Skeletal muscle cell (primary cell): ENCODE results near the gene APBA2.

Experiments
- DNase-seq: peaks from one replicate; pipeline ENCODE4 v3.0.0-alpha.2; 2010; ENCODE audit warnings: low read depth
- H3K4me3 ChIP-seq: 2 replicates; pipeline ENCODE4 v1.5.1; 2011; ENCODE audit warnings: low read depth, mild to moderate bottlenecking, control low read depth, low read length, moderate library complexity

APBA2 gene

GRCh38 chr15:28911310-28911931, 25.6 kb downstream of the APBA2 start:
- H3K4me3 ChIP-seq = no peak overlapping the region
- DNase-seq = no peak

GRCh38 chr15:28912422-28912821, 26.6 kb downstream of the APBA2 start:
- no peak for DNase-seq
- no peak overlapping the region for H3K4me3 ChIP-seq

DNA sequence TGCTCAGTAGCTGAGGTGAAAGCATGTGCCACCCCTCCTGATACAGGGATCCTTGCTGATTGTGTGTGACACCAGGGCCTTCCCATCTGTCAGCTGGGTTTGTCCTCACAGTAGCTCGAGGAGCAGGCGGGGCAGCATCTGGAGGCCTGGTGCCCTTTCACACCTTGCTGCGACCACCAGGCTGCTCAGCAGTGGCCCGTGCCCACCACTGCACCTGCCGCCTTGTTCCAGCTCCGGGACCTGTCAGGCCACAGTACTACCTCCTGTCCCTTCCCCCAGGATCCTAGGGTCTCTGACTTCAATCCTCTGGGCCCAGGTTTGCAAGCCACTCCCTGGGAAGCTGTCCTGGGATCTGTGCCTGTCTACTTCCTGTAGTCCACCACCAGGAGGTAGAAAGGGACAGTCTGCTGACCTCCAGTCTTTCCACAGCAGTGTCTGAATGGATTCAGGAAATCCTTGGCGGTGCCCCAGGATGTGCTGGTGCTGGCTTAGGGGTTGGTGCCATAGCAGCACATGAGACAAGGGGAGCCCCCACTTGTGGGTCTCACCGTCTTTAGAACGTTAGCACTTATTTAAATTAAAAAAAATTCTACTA, 27.5 kb downstream of the APBA2 start:
- DNase-seq = no peak
- H3K4me3 ChIP-seq = no peak overlapping the region

DNA sequence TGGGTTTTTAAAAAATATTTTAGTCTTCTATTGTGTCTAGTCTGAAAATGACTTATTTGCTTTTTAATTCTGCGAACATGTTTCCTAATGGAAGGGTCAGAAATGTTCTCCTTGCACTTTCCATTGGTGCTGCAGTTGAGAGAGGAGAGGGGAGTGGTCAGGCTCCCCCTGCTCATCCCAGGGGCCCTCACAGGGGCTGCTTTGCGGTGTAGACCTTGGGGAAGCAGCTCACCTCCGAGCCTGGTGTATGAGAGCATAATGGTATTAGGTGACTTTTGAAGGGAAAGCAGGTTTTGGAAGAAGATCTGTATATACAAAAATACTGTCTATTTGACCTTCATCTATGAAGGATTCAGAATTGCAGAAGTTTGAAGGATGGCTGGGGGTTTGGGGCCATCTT, 28.3 kb downstream of the APBA2 start:
- H3K4me3 ChIP-seq = no peak overlapping the region
- DNase-seq = no peak

DNA sequence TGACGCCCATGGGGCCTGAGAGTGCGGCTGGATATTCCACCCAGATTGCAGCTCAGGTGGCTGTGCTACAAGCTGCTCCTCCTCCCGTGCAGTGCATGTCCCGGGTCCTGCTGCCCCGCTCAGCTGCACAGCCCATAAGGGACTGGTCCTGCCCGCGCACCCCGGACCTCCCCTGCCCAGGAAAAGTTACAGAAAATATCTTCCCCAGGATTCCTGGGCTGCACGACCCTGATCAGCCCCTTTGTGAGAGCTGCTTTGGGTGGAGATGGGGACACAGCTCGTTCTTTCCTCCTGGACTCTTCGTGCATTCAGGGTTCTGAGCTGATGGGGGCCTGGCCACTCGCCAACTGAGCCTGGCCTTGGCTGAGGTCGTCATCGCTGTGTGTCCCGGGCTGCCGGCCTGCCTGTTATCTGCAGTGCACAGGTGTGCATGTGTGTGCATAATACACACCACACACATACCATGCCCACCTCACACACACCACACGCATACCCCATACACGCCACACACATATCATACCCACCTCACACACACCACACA, 28.8 kb downstream of the APBA2 start:
- H3K4me3 ChIP-seq = no peak overlapping the region
- no peak for DNase-seq

GRCh38 chr15:28915041-28915810, 29.5 kb downstream of the APBA2 start:
- no peak overlapping the region for H3K4me3 ChIP-seq
- DNase-seq = no peak

- DNase-seq = no peak
Observed at GRCh38 chr15:28915935-28916334, 30.2 kb downstream of the APBA2 start.

GRCh38 chr15:28917791-28918140, 32.0 kb downstream of the APBA2 start:
- H3K4me3 ChIP-seq = no peak overlapping the region
- no peak for DNase-seq

More at GRCh38 chr15:28915935-28916334, 30.2 kb downstream of the APBA2 start:
- no peak overlapping the region for H3K4me3 ChIP-seq

DNA sequence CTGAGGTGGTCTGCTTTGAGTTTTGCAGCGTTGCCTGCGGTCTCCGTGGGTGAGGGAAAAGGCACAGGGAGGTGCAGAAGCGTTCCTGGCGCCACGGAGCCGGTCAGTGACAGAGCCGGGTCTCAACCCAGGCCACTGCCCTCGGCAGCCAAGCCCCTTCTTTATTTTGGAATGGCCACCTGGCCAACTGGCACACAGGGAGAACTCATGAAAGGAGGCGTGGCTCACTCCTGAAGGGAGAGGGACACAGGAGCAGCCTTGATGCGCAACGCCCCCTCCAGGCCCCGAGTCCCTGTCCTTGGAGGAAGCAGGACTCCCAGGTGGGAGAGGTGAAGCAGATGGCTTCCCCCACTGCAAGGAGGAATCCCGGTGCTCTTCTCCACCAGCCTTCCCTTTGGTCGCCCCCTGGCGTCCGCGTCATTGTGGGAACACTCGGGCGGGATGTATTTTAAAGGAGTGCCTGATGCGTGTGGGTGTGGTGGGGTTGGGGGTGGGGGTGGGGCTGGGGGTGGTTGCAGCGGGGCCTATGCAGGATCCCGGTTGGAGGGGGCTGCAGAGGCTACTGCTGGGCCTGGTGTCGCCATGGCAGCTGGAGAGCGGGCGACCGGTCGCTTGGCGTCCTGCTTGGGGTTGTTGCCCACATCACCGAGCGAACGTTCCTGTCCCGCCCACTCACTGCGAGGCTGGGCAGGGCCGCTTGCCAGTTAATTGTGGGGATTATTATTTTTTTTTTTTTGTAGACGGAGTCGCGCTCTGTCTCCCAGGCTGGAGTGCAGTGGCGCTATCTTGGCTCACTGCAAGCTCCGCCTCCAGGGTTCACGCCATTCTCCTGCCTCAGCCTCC, 32.6 kb downstream of the APBA2 start:
- no peak overlapping the region for H3K4me3 ChIP-seq
- DNase-seq = no peak

- DNase-seq = no peak
- no peak overlapping the region for H3K4me3 ChIP-seq
Observed at GRCh38 chr15:28919201-28919635, 33.4 kb downstream of the APBA2 start.

- H3K4me3 ChIP-seq = no peak overlapping the region
- no peak for DNase-seq
Observed at GRCh38 chr15:28919679-28920655, 34.2 kb downstream of the APBA2 start.

DNA sequence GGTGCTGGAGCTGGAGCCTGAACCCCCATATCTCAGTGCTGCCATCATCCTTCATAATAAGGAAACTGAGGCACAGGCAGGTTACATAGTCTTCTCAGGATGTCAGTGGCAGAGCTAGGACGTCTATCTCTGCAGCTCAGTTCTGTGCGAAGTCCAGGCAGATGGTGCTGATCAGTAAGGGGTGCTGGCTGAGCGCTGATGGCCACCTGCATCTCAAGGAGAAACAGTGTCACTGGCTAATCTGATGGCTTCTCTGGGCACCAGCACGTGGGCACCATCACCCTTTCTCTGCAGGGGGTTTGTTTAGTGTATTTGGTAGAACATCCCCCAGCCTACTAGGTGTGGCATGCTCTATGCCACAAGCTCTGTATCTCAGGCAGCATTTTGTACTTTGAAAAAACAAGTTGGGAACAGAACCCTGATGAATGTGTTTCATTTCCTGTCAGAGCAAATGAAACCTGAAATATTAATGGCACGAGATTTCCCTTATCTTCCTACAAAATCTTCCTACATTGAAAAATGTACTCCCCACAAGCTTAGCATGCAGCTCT, 35.1 kb downstream of the APBA2 start:
- DNase-seq = no peak
- no peak overlapping the region for H3K4me3 ChIP-seq

GRCh38 chr15:28921336-28921735, 35.6 kb downstream of the APBA2 start:
- no peak overlapping the region for H3K4me3 ChIP-seq
- no peak for DNase-seq

DNA sequence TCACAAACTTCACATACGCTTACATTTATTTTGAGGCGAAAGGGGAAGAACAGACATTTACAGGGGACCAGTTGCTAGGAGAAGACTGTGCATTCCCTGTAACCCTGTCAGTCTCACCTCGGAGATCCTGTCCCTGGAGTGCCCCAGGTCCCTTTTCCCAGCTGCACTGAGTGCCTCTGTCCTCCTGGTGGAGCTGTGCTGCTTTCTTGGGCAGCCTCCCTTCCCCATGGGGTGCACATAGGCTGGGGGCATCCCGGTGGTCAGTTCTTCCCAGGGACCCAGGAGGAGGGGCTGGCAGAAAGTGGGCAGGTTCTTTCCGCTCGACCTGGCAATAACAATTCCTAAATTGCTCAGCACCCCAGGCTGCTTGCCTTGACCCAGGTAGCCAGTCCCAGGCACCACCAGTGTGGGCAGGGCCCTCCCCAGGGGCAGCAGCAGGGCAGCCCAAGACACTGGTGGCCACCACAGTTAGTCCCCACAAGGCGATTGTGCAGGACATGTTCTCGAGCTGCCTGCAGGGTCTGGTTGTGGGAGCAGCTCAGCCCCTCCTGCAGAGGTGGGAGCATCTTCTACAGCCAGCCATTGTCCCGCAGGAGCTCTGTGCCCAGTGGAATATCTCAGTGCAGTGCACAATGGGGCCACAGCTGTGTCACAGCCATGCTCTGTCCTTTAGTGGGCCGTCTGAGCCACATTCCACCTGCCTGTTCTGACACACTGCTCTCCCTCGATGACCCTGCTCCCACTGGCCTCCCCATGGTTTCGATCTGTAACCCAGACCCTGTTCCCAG, 36.3 kb downstream of the APBA2 start:
- no peak for DNase-seq
- H3K4me3 ChIP-seq = no peak overlapping the region

GRCh38 chr15:28922707-28923012, 36.9 kb downstream of the APBA2 start:
- DNase-seq = no peak
- no peak overlapping the region for H3K4me3 ChIP-seq

DNA sequence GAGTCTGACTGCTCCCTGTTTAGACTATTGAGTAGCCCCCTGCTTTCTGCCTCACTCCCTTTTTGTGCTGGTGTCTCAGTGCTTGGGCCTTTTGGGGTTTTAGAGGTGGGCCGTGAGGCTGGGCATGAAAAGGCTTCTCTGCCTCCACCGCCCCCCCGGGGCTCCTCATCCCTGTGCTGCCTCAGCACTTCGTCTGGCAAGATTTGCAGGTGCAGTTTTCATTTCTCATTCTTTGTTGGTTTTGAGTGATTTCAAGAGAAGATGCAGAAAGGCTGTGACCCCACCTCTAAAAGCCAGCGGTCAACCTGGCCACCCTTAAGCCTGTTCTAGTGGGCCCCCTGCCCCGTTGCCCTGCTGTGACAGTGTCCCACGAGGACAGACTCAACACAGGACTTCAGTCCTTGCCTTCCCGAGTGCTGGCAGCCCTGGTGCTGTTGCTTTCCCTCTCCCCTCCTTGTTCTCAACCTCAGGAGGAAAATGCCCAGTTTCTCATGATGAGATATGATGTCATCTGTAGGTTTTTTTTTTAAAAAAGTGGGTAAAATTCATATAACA, 38.0 kb downstream of the APBA2 start:
- no peak overlapping the region for H3K4me3 ChIP-seq
- no peak for DNase-seq

- H3K4me3 ChIP-seq = no peak overlapping the region
- no peak for DNase-seq
Observed at GRCh38 chr15:28927043-28927442, 41.3 kb downstream of the APBA2 start.

- DNase-seq = no peak
- no peak overlapping the region for H3K4me3 ChIP-seq
Observed at GRCh38 chr15:28929200-28929599, 43.4 kb downstream of the APBA2 start.
